ENCODE results near the gene ATP5ME.
"Not testable (repeated sequence)": the region's sequence is repeated elsewhere in the genome, so short reads cannot be mapped to it uniquely, and the experiment has no call there.

Gene ATP5ME

DNA sequence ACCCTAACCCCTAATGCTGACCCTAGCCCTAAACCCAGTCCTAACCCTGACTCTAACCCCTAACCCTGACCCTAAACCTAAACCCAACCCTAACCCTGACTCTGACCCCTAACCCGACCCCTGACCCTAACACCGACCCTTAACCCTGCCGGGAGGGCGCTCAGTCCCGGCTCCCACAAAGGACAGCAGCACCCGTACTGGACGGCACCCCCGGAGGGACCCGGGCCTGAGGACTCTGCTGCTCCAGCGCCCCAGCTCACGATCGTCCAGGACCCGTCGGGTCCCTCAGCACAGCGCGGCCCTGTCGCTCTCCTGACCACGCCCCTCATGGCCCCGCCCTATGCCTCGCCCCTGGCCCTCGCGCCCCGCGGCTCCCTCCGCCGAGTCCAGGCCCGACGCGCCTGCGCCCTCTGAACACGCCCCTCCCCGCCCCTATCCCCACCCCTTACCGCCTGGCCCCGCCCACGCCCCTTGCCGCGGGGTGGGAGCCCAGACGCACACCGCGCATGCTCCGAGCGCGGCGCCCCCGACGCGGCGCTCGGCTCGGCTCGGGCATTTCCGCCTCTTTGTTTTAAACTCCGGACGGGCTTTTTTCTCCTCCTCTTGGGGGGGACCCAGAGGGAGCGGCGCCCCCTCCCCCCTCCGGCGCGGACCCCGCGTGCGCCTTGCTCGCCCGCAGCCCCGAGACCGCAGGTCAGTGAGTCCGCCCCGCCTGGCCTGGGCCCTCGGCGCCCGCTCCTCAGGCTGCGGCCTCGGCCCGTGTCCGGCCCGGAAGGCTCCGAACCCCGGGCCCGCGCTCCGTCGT, 31.4 kb upstream of the ATP5ME start, which contains the start of gene PCGF3:
Gene PCGF3 (plus strand): TSS at position 555 of the 805 bp plus-strand sequence. CDS start 27,849 bp downstream, outside the sequence.
- peak; percentile 96 to 98 (median 97) for DNase-seq (ENCODE audit: low read depth in 2 of 3, low spot score in 1 of 3)

- DNase-seq (ENCODE audit: low read depth in 2 of 3, low spot score in 1 of 3): no peak
These were observed 30.8 kb upstream of the ATP5ME start for GRCh38 chr4:704971-705277.

GRCh38 chr4:704198-704891, 30.3 kb upstream of the ATP5ME start:
- DNase-seq (ENCODE audit: low read depth in 2 of 3, low spot score in 1 of 3): no peak

DNA sequence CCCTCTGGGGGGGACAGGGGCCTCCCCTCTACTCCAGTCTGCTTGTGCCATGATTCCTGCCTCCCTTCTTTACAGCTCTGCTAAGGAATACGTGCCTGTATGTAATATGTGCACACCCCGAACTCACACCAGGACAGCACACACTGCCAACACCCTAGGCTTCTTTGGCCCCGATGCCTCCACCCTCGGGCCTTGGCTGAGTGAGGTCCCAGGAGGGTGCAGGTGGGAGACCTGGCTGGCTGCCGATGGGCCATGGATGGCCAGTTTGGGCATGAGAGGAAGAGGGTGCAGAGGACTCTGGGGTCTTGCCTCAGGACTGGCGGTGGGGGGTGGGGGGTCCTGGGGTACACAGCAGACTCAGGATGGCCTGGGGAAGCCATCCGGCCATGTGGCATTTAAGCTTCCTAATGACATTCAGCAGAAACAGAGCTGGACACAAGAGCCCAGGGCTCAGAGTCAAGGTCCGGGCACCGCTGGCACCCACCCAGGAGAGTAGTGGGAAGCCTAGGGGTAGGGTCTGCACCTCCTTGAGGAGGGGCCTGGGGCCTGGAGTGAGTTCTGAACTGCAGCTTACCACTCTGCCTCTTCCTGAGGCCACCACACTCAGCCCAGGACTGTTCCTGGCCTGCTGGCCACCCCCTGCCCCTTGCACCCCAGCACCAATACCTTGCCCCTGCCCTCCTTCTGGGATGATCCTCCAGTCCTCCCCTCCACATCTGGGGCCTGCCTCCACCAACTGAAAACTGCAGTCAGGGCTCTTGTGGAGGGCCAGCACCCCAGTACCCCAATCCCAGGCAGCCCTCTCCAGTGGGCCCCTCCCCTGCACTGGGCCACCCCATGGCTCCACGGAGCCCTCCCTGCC, 29.5 kb upstream of the ATP5ME start:
- no peak for DNase-seq (ENCODE audit: low read depth in 2 of 3, low spot score in 1 of 3)

DNA sequence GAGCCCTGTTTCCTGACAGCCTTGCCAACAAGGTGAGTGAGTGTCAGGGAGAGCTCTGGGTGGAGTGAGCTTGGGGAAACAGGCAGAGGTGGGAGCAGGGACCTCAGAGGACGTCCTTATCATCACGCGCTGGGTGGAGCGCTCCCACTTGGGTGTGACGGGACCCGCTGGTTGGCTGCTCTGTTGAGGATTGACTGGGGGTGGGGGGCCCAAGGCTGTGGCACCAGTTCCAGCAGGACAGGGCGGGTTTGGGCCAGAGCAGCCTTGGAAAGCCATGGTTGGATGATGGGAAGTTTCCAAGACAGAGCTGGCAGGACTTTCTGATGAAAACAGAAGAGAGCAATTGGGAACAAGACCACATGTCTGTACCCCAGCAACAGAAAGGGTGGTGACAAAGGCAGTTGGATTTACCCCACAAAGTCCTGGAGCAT, 28.6 kb upstream of the ATP5ME start:
- DNase-seq (ENCODE audit: low read depth in 2 of 3, low spot score in 1 of 3): no peak

GRCh38 chr4:700587-701264, 26.6 kb upstream of the ATP5ME start:
- no peak for DNase-seq (ENCODE audit: low read depth in 2 of 3, low spot score in 1 of 3)

- DNase-seq (ENCODE audit: low read depth in 2 of 3, low spot score in 1 of 3): no peak
These were observed 25.9 kb upstream of the ATP5ME start for GRCh38 chr4:699816-700580.

DNA sequence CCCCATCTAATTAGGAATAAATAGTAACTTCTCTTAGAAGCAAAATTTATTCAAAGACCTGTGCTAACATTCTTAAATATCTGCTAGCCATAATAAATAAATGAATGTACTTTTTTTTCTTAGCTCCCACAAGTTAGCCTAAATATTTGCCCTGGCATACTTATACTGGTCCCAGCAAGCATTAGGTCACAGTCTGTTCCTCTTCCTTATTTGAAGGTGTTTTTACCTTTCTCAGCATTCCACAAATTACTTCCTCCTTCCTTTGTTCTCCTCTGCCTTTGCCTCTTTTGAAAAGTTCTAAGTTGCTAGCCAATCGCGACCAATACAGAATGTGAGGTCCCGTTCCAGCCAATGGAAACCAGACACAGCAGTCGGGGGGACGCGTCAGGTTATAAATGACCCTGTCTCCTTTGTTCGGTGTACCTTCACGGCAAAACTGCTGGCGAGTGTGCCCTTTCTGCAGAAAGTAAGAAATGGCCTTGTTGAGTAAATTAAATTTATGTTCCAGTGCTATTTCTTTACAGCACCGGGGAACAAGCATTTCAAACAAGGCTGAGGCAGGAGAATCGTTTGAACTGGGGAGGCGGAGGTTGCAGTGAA, 20.4 kb upstream of the ATP5ME start:
- DNase-seq (ENCODE audit: low read depth in 2 of 3, low spot score in 1 of 3): not testable (repeated sequence)

DNA sequence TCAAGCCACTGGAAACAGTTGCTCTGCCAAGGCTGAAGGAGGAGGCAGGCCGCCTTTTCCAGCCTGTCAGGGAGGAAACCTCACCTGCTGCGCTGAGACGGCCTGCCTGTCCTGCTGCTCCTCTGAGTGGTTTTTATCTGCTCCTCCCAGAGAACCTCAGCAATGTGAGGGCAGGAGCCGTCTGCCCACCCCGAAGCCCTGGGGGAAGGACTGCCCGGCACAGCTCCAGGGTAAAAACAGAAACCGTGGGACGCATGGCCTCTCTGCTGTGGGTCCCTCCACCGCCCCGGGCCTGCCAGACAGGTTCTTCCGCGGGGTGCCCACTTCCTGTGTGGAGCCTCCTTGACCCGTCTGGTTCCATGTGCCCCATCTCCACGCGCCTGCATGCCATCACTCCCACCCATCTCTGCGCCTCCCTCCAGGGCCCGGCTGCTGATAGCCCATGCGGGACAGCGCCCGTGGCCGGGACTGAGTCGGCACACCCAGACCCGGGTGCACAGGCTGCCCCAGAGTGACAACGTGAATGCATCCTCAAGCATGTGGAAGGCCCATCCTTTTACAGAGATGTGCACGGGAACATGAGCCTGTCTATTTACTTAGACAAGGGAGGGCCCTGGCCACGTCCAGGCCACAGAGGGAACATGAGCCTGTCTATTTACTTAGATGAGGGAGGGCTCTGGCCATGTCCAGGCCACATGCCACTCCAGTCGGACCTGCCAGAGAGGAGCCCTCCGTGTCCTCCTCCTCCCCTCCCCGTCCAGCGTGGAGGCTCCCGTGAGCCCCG, 18.9 kb upstream of the ATP5ME start:
- DNase-seq (ENCODE audit: low read depth in 2 of 3, low spot score in 1 of 3): no peak

DNA sequence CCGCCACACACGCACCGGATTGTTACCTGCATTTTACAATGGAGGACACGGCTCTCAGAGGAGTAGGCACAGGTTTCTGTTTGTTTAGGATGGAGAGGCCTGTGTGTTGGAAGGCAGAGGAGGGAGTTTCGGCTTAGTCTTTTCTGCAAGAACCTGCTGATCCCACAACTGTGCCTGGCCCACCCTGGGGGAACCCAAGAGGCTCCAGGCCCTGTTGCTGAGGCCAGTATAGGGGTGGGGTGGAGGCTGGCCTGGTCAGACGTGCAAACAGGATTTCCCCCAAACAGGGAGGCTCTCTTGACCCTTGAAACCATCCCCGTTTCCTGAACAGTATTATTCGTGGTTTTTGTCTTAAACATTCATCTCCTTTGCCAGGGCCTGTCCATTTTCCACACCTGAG, 15.6 kb upstream of the ATP5ME start:
- DNase-seq (ENCODE audit: low read depth in 2 of 3, low spot score in 1 of 3): no peak

DNA sequence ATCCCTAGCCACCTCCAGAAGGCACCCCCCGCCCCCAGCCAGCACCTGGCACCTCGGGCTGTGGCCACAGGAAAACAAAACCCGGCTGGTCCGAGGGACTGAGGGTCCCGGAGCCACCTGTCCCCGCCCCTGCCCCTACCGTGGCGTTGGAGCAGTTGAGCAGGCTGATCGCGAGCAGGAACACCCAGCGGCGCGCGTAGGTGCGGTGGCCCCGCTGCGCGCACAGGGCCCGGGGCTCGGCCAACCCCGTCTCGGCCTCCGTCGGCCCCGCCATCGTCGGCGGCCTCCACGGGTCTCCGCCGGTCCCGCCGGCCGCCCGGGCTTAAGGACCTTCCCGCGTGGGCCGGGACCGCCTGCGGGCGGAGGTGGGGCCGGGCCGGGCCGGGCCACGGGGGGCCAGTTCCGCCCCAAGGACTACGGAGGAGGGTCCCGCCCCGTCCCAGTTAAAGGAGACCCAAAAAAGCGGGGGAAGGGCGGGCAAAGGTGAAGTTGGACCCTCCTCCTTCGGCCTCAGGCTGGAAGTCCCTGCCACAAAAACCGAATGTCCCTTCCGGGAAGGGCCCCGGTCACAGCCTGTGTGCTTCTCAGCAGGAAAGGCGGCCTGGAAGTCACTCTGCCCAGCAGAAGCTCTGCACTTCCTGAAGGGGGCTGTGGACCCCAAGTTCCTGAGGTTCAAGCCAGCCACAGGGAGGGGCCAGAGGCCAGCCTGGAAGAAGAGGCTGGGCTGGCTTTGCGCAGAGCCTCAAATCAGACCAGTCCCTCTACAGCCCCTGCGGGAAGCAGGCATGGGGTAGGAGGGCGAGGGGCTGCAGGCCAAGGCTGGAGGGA, 15.0 kb upstream of the ATP5ME start, which contains the start of gene SLC49A3:
Gene SLC49A3 (minus strand): TSS at position 298 of the 828 bp plus-strand sequence. CDS start 24 bp downstream, at position 274.
- no peak for DNase-seq (ENCODE audit: low read depth in 2 of 3, low spot score in 1 of 3)

- no peak for DNase-seq (ENCODE audit: low read depth in 2 of 3, low spot score in 1 of 3)
These were observed 14.1 kb upstream of the ATP5ME start for GRCh38 chr4:687971-688853.

DNA sequence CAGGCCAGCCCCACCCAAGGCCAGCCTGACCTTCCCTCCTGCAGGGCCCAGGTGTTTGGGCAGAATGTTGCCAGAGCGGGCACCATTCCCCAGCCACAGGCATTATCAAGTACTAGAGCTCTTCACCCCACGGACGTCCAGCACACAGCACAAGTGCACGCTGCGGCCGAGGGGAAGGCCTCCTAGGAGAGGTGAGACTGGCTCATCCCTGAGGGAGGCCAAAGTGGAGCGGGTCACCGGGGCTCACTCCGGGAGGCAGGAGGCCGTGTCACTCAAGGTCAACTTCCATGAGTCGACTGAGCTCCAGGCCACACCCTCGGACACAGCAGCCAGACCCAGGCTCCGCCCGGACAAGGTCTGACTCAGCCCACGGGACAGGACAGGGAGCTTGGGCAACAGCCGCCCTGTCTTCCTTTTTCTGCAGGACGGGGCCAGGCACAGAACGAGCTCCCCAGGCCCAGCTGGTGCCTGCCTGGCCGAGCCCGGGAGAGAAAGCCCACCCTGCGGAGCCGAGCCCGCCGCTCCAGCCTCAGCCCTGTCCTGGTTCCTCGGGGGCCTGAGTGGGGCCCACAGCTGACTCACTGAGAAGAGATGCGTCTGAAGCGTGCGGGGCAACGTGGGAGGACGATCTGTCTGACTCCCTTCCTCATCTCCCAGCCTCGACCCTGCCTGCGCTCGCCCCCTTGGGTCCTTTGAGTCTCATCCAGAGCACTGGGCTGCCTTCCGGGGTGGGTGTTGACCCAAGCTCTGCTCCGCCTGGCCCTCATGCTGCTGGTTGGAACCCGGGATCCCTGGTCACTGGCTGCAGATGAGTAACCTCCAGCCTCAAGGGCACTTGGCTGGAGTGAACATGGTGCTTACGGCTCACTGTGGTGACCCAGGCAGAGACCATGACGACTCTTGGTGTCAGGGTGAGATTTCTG, 13.2 kb upstream of the ATP5ME start:
- no peak for DNase-seq (ENCODE audit: low read depth in 2 of 3, low spot score in 1 of 3)

- no peak for DNase-seq (ENCODE audit: low read depth in 2 of 3, low spot score in 1 of 3)
These were observed 12.5 kb upstream of the ATP5ME start for GRCh38 chr4:686413-687040.

GRCh38 chr4:685679-686412, 11.8 kb upstream of the ATP5ME start:
- DNase-seq (ENCODE audit: low read depth in 2 of 3, low spot score in 1 of 3): no peak
